ENCODE data around the gene ANO9. TPM values are rescaled to one million over a fixed set of nuclear protein-coding genes. Genes with fewer than 3 reads are reported as not detected.

ANO9 gene
- total RNA-seq, 4 donors from 2014 or later, result 0.79 to 3.6 (median 3.1) TPM

- no peak for TF ChIP-seq CTCF (IDR thresholded peaks at IDR 0.05)
- DNase-seq (ENCODE audit: low spot score) (no peak), ATAC-seq (ENCODE audit: low FRiP score) (no peak)
These were observed 20.5 kb upstream of the ANO9 start for GRCh38 chr11:462107-462890.

GRCh38 chr11:461626-462025, 19.8 kb upstream of the ANO9 start:
- DNase-seq (ENCODE audit: low spot score) (no peak), ATAC-seq (ENCODE audit: low FRiP score) (no peak)
- TF ChIP-seq CTCF (IDR thresholded peaks at IDR 0.05), result no peak

- peak; percentile 89 for ATAC-seq (ENCODE audit: low FRiP score)
- no peak for DNase-seq (ENCODE audit: low spot score)
- TF ChIP-seq CTCF (IDR thresholded peaks at IDR 0.05), result no peak
These were observed 18.8 kb upstream of the ANO9 start for GRCh38 chr11:460331-461199.

- ATAC-seq (ENCODE audit: low FRiP score), result no peak
- no peak for DNase-seq (ENCODE audit: low spot score)
- TF ChIP-seq CTCF (IDR thresholded peaks at IDR 0.05), result no peak
These were observed 17.9 kb upstream of the ANO9 start for GRCh38 chr11:459511-460220.

- ATAC-seq (ENCODE audit: low FRiP score) (no peak), DNase-seq (ENCODE audit: low spot score) (no peak)
- no peak for TF ChIP-seq CTCF (IDR thresholded peaks at IDR 0.05)
These were observed 15.4 kb upstream of the ANO9 start for GRCh38 chr11:457111-457760.

- no peak for ATAC-seq (ENCODE audit: low FRiP score)
These were observed 14.7 kb upstream of the ANO9 start for GRCh38 chr11:456533-456932.

More at GRCh38 chr11:456533-456932, 14.7 kb upstream of the ANO9 start:
- TF ChIP-seq CTCF (IDR thresholded peaks at IDR 0.05), result no peak
- no peak for DNase-seq (ENCODE audit: low spot score)
